NCI-H446 treated with DMSO at 0.1 percent for 48 hours (cell line): ENCODE data around the gene B4GALNT3.
"Not testable (repeated sequence)": the region's sequence is repeated elsewhere in the genome, so short reads cannot be mapped to it uniquely, and the experiment has no call there.

ENCODE experiments used
- DNase-seq: peaks from one replicate; lab custom pipeline; 2025; lab: John Stamatoyannopoulos, UW

Gene B4GALNT3

GRCh38 chr12:575948-576614 lies 116.3 kb downstream of the B4GALNT3 start:
- DNase-seq = peak; percentile 49

- no peak for DNase-seq
These were observed 116.9 kb downstream of the B4GALNT3 start for GRCh38 chr12:576615-577110.

GRCh38 chr12:577994-578747 lies 118.4 kb downstream of the B4GALNT3 start:
- DNase-seq = not testable (repeated sequence)

GRCh38 chr12:578748-579419 lies 119.1 kb downstream of the B4GALNT3 start:
- no peak for DNase-seq

GRCh38 chr12:579420-580110 lies 119.8 kb downstream of the B4GALNT3 start:
- no peak for DNase-seq

GRCh38 chr12:580813-581212 lies 121.1 kb downstream of the B4GALNT3 start:
- no peak for DNase-seq

GRCh38 chr12:581321-581720 lies 121.6 kb downstream of the B4GALNT3 start:
- no peak for DNase-seq

- no peak for DNase-seq
These were observed 122.0 kb downstream of the B4GALNT3 start for GRCh38 chr12:581746-582145.

- DNase-seq = no peak
These were observed 123.6 kb downstream of the B4GALNT3 start for GRCh38 chr12:583251-583869.

GRCh38 chr12:585062-586061 lies 125.6 kb downstream of the B4GALNT3 start:
- DNase-seq = peak; percentile 32

GRCh38 chr12:586318-587071 lies 126.8 kb downstream of the B4GALNT3 start:
- no peak for DNase-seq

- no peak for DNase-seq
These were observed 127.6 kb downstream of the B4GALNT3 start for GRCh38 chr12:587132-588023.

- DNase-seq = no peak
These were observed 128.2 kb downstream of the B4GALNT3 start for GRCh38 chr12:588024-588322.

- DNase-seq = no peak
These were observed 128.9 kb downstream of the B4GALNT3 start for GRCh38 chr12:588646-589045.

GRCh38 chr12:590206-590750 lies 130.5 kb downstream of the B4GALNT3 start:
- DNase-seq = no peak

GRCh38 chr12:591167-592023 lies 131.7 kb downstream of the B4GALNT3 start:
- DNase-seq = no peak

- no peak for DNase-seq
These were observed 132.3 kb downstream of the B4GALNT3 start for GRCh38 chr12:592024-592505.
